Measurements from ENCODE around the gene SNRPD3.
A peak's percentile ranks its signal among the peaks of the same experiment; 100 is the strongest.
"Not testable (repeated sequence)": the region's sequence is repeated elsewhere in the genome, so short reads cannot be mapped to it uniquely, and the experiment has no call there.

The SNRPD3 gene

GRCh38 chr22:24535348-24535747, 20.5 kb upstream of the SNRPD3 start:
- no peak for DNase-seq

- DNase-seq, result no peak
Observed at GRCh38 chr22:24536089-24536488, 19.7 kb upstream of the SNRPD3 start.

- no peak for DNase-seq
Observed at GRCh38 chr22:24540470-24540869, 15.3 kb upstream of the SNRPD3 start.

GRCh38 chr22:24541681-24542515, 13.9 kb upstream of the SNRPD3 start:
- no peak for DNase-seq

GRCh38 chr22:24542641-24543040, 13.2 kb upstream of the SNRPD3 start:
- DNase-seq, result no peak

GRCh38 chr22:24543185-24543601, 12.6 kb upstream of the SNRPD3 start:
- no peak for DNase-seq

GRCh38 chr22:24543679-24544243, 12.0 kb upstream of the SNRPD3 start:
- DNase-seq, result no peak

GRCh38 chr22:24548812-24549211, 7.0 kb upstream of the SNRPD3 start:
- DNase-seq, result no peak

- no peak for DNase-seq
Observed at GRCh38 chr22:24550028-24550901, 5.5 kb upstream of the SNRPD3 start.

GRCh38 chr22:24550902-24551435, 4.8 kb upstream of the SNRPD3 start:
- DNase-seq, result no peak

- not testable (repeated sequence) for DNase-seq
Observed at GRCh38 chr22:24552503-24553286, 3.1 kb upstream of the SNRPD3 start.

- peak; percentile 11 for DNase-seq
Observed at GRCh38 chr22:24553597-24554312, 2.0 kb upstream of the SNRPD3 start.

- peak; percentile 50 for DNase-seq
Observed at GRCh38 chr22:24554313-24555164, 1.3 kb upstream of the SNRPD3 start, which contains the start of gene GUCD1. Gene GUCD1, minus strand, starts transcription at chr22:24555138. Its CDS starts 147 bp downstream, at chr22:24554991.

GRCh38 chr22:24559471-24559870, 3.7 kb downstream of the SNRPD3 start:
- DNase-seq, result no peak

- no peak for DNase-seq
Observed at GRCh38 chr22:24563246-24563645, 7.4 kb downstream of the SNRPD3 start.

GRCh38 chr22:24564376-24565058, 8.7 kb downstream of the SNRPD3 start:
- no peak for DNase-seq

- DNase-seq, result no peak
Observed at GRCh38 chr22:24565077-24565476, 9.3 kb downstream of the SNRPD3 start.

- DNase-seq, result no peak
Observed at GRCh38 chr22:24566899-24567511, 11.2 kb downstream of the SNRPD3 start.

- no peak for DNase-seq
Observed at GRCh38 chr22:24567668-24568067, 11.9 kb downstream of the SNRPD3 start.

GRCh38 chr22:24571266-24571665, 15.5 kb downstream of the SNRPD3 start:
- DNase-seq, result no peak

All from activated CD4-positive, alpha-beta T cell treated with anti-CD3 and anti-CD28 coated beads for 48 hours (primary cell).